Activated CD4-positive, alpha-beta memory T cell treated with anti-CD3 and anti-CD28 coated beads for 36 hours (primary cell): Measurements from ENCODE around the gene RRBP1. TPM values are rescaled to one million over a fixed set of nuclear protein-coding genes. Genes with fewer than 3 reads are reported as not detected.

Experiments
- CTCF ChIA-PET: fragments of 350-600 bp; sonication (Branson Sonifier 250); formaldehyde crosslinking; loops from one replicate; lab custom pipeline; 2021; ENCODE audit warnings: antibody characterized with exemption, inconsistent platforms; lab: Charles Lee
- POLR2A ChIA-PET: fragments of 350-600 bp; sonication (Branson Sonifier 250); formaldehyde crosslinking; loops from one replicate; lab custom pipeline; 2021; ENCODE audit warnings: antibody characterized with exemption; lab: Charles Lee
- DNase-seq: peaks from one replicate; pipeline ENCODE4 v3.0.0-alpha.2; 2020
- H3K27ac Mint-ChIP-seq: one replicate; pipeline ENCODE4 v1.8.0; 2021; ENCODE audit warnings: mixed read lengths
- H3K27me3 Mint-ChIP-seq: one replicate; pipeline ENCODE4 v1.8.0; 2021; ENCODE audit warnings: mixed read lengths
- H3K36me3 Mint-ChIP-seq: one replicate; pipeline ENCODE4 v1.8.0; 2021; ENCODE audit warnings: mixed read lengths
- H3K4me1 Mint-ChIP-seq: one replicate; pipeline ENCODE4 v1.8.0; 2021; ENCODE audit warnings: low read depth, mixed read lengths
- H3K4me3 Mint-ChIP-seq: one replicate; pipeline ENCODE4 v1.8.0; 2021; ENCODE audit warnings: mild to moderate bottlenecking, mixed read lengths
- H3K9me3 Mint-ChIP-seq: one replicate; pipeline ENCODE4 v1.8.0; 2021; ENCODE audit warnings: mixed read lengths
- intact Hi-C: fragments of 100-400 bp; cut with micrococcal nuclease; formaldehyde crosslinking; loops from one replicate; pipeline ENCODE4 v1.15.1; 2023
- total RNA-seq, 2 experiments: library from RNA; stranded (reverse); gene quantifications; one replicate each; pipeline ENCODE4 v1.2.3, GENCODE V29; 2021

RRBP1 gene
- total RNA-seq, 2 experiments from 2014 or later, result 29.6 to 32.0 TPM

DNA sequence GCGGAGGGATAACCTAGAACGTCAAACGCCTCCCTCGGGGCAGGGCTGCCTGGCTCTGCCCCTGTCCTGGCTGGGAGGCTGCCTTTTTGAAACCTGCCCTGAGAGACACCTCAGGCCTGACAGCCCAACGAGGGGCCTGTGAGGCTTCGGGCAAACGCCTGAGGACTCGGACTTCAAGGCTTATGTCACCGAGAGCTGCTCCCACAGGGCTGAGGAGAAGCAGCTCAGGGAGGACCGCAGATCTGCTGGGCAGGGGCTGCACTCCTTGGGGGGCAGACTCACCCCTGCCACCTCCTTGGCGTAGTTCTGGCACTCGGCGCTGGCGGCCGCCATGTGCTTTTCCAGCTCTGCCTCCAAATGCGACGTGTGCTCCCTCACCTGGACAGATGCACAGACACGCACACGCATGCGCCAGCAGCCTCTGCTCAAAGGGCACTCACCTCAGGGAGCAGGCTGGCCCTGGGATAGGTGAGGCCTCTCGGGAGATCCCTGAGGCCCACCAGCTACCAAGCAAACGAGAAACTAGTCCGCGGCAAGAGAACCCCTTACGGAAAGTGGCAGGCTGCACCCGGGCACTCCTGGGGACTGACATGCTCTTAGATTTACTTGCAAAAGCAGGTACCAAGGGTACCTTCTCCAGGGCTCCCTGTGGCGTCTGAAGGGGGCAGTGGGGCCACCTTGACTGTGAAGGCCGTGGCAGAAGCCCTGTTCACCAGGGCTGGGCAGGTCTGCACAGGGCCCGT, 62.5 kb downstream of the RRBP1 start:
- no peak overlapping the region for H3K27ac Mint-ChIP-seq
- H3K36me3 Mint-ChIP-seq, result peaks cover 11% of the 10 kb centered on the region
- DNase-seq, result peak; percentile 6
- H3K4me1 Mint-ChIP-seq, result no peaks in the 10 kb centered on the region
- ChIA-PET CTCF (interaction anchor here (1.7 to 3.0 kb wide), 3 partner anchors 114 to 116 kb away, joined by 5 to 27 read pairs (median 7); no protein-coding TSS in a partner anchor), POLR2A (no interaction called here)
- intact Hi-C loops, result no loop called here
- no peak overlapping the region for H3K4me3 Mint-ChIP-seq
- no peaks in the 10 kb centered on the region for H3K9me3 Mint-ChIP-seq
- no peaks in the 10 kb centered on the region for H3K27me3 Mint-ChIP-seq

GRCh38 chr20:17618673-17619013, 63.4 kb downstream of the RRBP1 start:
- POLR2A ChIA-PET, result no interaction called here
- CTCF ChIA-PET, result interaction anchor here (1.1 to 3.0 kb wide), 8 partner anchors 12 to 320 kb away, joined by 3 to 27 read pairs (median 5); partner anchors contain the start of gene BFSP1
- no peaks in the 10 kb centered on the region for H3K4me1 Mint-ChIP-seq
- DNase-seq, result no peak
- H3K4me3 Mint-ChIP-seq, result no peak overlapping the region
- H3K27me3 Mint-ChIP-seq, result no peaks in the 10 kb centered on the region
- peaks cover 11% of the 10 kb centered on the region for H3K36me3 Mint-ChIP-seq
- no peaks in the 10 kb centered on the region for H3K9me3 Mint-ChIP-seq
- H3K27ac Mint-ChIP-seq, result no peak overlapping the region
- intact Hi-C loops, result no loop called here

GRCh38 chr20:17617868-17618672, 64.0 kb downstream of the RRBP1 start:
- CTCF ChIA-PET, result interaction anchor here (0.7 to 3.0 kb wide), 12 partner anchors 13 to 321 kb away, joined by 3 to 27 read pairs (median 5); partner anchors contain the start of genes BFSP1 and RRBP1
- Mint-ChIP-seq H3K4me1 (no peaks in the 10 kb centered on the region), H3K4me3 (no peak overlapping the region), H3K36me3 (peaks cover 11% of the 10 kb centered on the region), H3K9me3 (no peaks in the 10 kb centered on the region), H3K27me3 (no peaks in the 10 kb centered on the region), H3K27ac (no peak overlapping the region)
- peak; percentile 7 for DNase-seq
- intact Hi-C loops, result loop anchor here (1.0 kb wide), 2 partner anchors 81 to 114 kb away; no protein-coding TSS in a partner anchor
- POLR2A ChIA-PET, result no interaction called here

DNA sequence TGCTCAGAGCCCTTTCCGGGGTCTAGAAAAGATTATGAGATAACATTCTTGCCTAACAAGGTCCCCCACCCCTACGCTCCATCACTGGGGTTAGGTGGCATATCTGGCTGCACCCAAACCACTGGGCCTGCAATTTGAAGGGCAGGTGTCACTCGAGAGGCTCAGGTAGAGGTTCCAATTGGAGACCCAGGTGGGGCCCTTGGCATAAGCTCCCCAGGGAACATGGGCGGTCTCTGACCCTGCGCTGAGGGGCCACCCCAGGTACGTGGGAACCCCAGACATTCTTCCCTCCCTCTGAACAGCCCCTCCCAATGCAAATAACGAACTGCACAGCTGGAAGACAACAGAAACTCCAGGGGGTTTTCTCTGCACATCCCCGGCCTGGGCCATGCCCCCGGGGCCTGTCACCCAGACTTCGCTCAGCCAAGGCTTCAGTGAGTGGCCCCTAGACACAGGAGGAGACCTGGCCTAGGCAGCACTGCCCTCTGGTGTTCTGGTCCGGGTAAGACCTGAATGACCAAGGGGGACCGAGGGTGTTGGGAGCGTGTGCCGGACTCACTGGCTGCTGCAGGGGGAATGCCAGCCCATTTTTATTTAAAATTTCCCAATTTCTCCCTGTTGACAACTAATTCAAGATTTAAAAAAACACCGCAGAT, 64.7 kb downstream of the RRBP1 start:
- Mint-ChIP-seq H3K27ac (no peak overlapping the region), H3K9me3 (no peaks in the 10 kb centered on the region), H3K4me3 (no peak overlapping the region), H3K4me1 (peaks cover 6% of the 10 kb centered on the region), H3K27me3 (no peaks in the 10 kb centered on the region), H3K36me3 (peaks cover 9% of the 10 kb centered on the region)
- POLR2A ChIA-PET, result no interaction called here
- DNase-seq, result peak; percentile 63
- intact Hi-C loops, result loop anchor here (1.0 kb wide), 2 partner anchors 80 to 113 kb away; no protein-coding TSS in a partner anchor
- CTCF ChIA-PET, result interaction anchor here (0.7 to 3.0 kb wide), 12 partner anchors 13 to 321 kb away, joined by 3 to 27 read pairs (median 5); partner anchors contain the start of genes BFSP1, DSTN and RRBP1

GRCh38 chr20:17616480-17617211, 65.4 kb downstream of the RRBP1 start:
- Mint-ChIP-seq H3K27ac (no peak overlapping the region), H3K4me3 (no peak overlapping the region), H3K9me3 (no peaks in the 10 kb centered on the region), H3K4me1 (peaks cover 13% of the 10 kb centered on the region), H3K27me3 (no peaks in the 10 kb centered on the region), H3K36me3 (peaks cover 7% of the 10 kb centered on the region)
- DNase-seq, result peak; percentile 8
- intact Hi-C loops, result loop anchor here (1.0 kb wide), 2 partner anchors 79 to 112 kb away; no protein-coding TSS in a partner anchor
- CTCF ChIA-PET, result interaction anchor here (0.6 to 3.0 kb wide), 10 partner anchors 46 to 111 kb away, joined by 3 to 27 read pairs (median 5); partner anchors contain the start of genes DSTN and RRBP1
- POLR2A ChIA-PET, result no interaction called here

DNA sequence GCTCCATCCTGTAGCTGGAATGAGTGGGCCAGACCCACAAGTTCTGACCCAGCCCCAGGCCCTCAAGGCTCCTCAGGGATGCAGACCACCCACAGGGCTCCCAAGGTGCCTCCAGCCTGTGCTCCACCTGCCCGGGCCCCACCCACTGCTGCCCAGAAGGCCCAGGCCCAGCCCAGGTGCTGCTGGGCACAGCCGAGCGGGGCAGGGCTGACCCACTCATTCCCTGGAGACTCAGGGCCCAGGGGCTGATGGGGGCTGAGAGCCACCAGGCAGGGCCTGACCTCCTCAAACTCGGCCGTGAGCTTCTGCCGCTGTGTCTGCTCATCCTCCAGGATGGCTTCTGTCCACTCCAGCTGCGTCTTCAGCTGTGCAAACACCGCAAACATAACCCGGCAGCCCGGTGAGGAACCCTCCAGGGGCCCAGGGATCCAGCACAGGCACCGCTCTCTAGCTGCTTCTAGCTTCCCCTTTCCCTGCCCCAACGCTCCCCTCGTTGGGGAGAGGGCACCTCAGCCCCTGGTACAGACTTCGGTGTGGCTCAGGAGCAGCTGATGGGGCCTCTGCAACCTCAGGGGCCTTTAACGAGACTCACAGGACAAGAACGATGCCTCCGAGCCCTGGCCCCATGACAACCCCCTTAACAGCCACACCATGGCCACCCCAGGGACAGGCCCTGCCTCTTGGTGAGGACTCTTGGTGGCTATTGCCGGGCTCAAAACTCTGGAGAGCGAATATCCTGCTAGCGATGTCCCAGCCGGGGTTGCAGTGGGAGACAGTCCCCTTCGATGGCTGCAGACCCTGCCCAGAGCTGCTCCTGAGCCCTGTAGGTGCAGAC, 66.2 kb downstream of the RRBP1 start:
- ChIA-PET POLR2A (no interaction called here), CTCF (interaction anchor here (0.6 to 2.4 kb wide), 5 partner anchors 46 to 111 kb away, joined by 3 to 18 read pairs (median 5); partner anchors contain the start of gene DSTN)
- peaks cover 19% of the 10 kb centered on the region for H3K4me1 Mint-ChIP-seq
- peaks cover 7% of the 10 kb centered on the region for H3K36me3 Mint-ChIP-seq
- no peaks in the 10 kb centered on the region for H3K27me3 Mint-ChIP-seq
- no peak overlapping the region for H3K27ac Mint-ChIP-seq
- peak; percentile 7 for DNase-seq
- intact Hi-C loops, result no loop called here
- H3K9me3 Mint-ChIP-seq, result no peaks in the 10 kb centered on the region
- no peak overlapping the region for H3K4me3 Mint-ChIP-seq

- POLR2A ChIA-PET, result no interaction called here
These were observed 67.0 kb downstream of the RRBP1 start for GRCh38 chr20:17614812-17615644.

GRCh38 chr20:17614176-17614811, 67.7 kb downstream of the RRBP1 start:
- CTCF ChIA-PET, result interaction anchor here (0.9 to 2.4 kb wide), 4 partner anchors 68 to 109 kb away, joined by 3 to 18 read pairs (median 4); partner anchors contain the start of gene RRBP1
- H3K9me3 Mint-ChIP-seq, result no peaks in the 10 kb centered on the region
- no peak overlapping the region for H3K27ac Mint-ChIP-seq

More at GRCh38 chr20:17614812-17615644, 67.0 kb downstream of the RRBP1 start:
- Mint-ChIP-seq H3K4me1 (peaks cover 27% of the 10 kb centered on the region), H3K27me3 (no peaks in the 10 kb centered on the region), H3K36me3 (peaks cover 5% of the 10 kb centered on the region), H3K9me3 (no peaks in the 10 kb centered on the region), H3K27ac (no peak overlapping the region), H3K4me3 (no peak overlapping the region)
- DNase-seq, result peak; percentile 7
- CTCF ChIA-PET, result interaction anchor here (0.9 to 2.4 kb wide), 4 partner anchors 67 to 110 kb away, joined by 3 to 18 read pairs (median 5); partner anchors contain the start of gene RRBP1
- intact Hi-C loops, result loop anchor here (5.0 kb wide), 1 partner anchor 377 kb away; no protein-coding TSS in a partner anchor

GRCh38 chr20:17613328-17614175, 68.5 kb downstream of the RRBP1 start:
- ChIA-PET POLR2A (no interaction called here), CTCF (interaction anchor here (0.9 to 2.4 kb wide), 5 partner anchors 69 to 108 kb away, joined by 3 to 18 read pairs (median 5); partner anchors contain the start of gene RRBP1)
- Mint-ChIP-seq H3K4me1 (peaks cover 38% of the 10 kb centered on the region), H3K36me3 (no peaks in the 10 kb centered on the region), H3K27ac (no peak overlapping the region), H3K27me3 (no peaks in the 10 kb centered on the region), H3K9me3 (no peaks in the 10 kb centered on the region), H3K4me3 (no peak overlapping the region)
- intact Hi-C loops, result loop anchor here (1.0 to 5.0 kb wide), 2 partner anchors 108 to 379 kb away; no protein-coding TSS in a partner anchor
- peak; percentile 8 for DNase-seq

More at GRCh38 chr20:17614176-17614811, 67.7 kb downstream of the RRBP1 start:
- peaks cover 34% of the 10 kb centered on the region for H3K4me1 Mint-ChIP-seq
- no peak overlapping the region for H3K4me3 Mint-ChIP-seq
- H3K27me3 Mint-ChIP-seq, result no peaks in the 10 kb centered on the region
- H3K36me3 Mint-ChIP-seq, result no peaks in the 10 kb centered on the region
- peak; percentile 8 for DNase-seq
- POLR2A ChIA-PET, result no interaction called here
- intact Hi-C loops, result loop anchor here (5.0 kb wide), 1 partner anchor 378 kb away; no protein-coding TSS in a partner anchor
